HEK293 (cell line): ENCODE results near the gene SENP1.

Experiments
- CTCF ChIA-PET: fragments of 350-600 bp; formaldehyde crosslinking; extraction: SDS; loops from one replicate; lab custom pipeline; 2021; ENCODE audit warnings: antibody characterized with exemption; lab: Yijun Ruan, JAX
- POLR2A ChIA-PET: fragments of 300-600 bp; formaldehyde crosslinking; extraction: SDS; loops from one replicate; lab custom pipeline; 2020; ENCODE audit warnings: antibody characterized with exemption, inconsistent platforms; lab: Yijun Ruan, JAX
- H3K27ac ChIP-seq: fragments of 200-500 bp; sonication (Bioruptor generic); 2 replicates; pipeline ENCODE4 v1.5.1; 2014; ENCODE audit warnings: low read depth, low read length, control low read depth, inconsistent platforms; ENCODE audit errors: extremely low read depth
- H3K36me3 ChIP-seq, 2 experiments: fragments of 200-500 bp in 1 of 2; sonication (Bioruptor generic) in 1 of 2; 1 replicate in 1 of 2; 2 replicates in 1 of 2; pipeline ENCODE4 v1.5.1; 2014 to 2017; ENCODE audit warnings: inconsistent platforms in 2 of 2, low read length in 2 of 2; ENCODE audit not compliant: control insufficient read depth in 2 of 2, insufficient read depth in 1 of 2
- H3K4me1 ChIP-seq: fragments of 200-500 bp; sonication (Bioruptor generic); 2 replicates; pipeline ENCODE4 v1.5.1; 2014; ENCODE audit warnings: mild to moderate bottlenecking, low read length, inconsistent platforms; ENCODE audit not compliant: control insufficient read depth, insufficient read depth
- H3K4me3 ChIP-seq: 2 replicates; pipeline ENCODE4 v1.5.1; 2011; ENCODE audit warnings: low read depth, mild to moderate bottlenecking, control low read depth, low read length, moderate library complexity
- H3K9me3 ChIP-seq: fragments of 200-500 bp; sonication (Bioruptor generic); 2 replicates; pipeline ENCODE4 v1.5.1; 2014; ENCODE audit warnings: low read depth, low read length, inconsistent platforms; ENCODE audit not compliant: control insufficient read depth, insufficient read depth
- OSR2 ChIP-seq: fragments of 450-650 bp; formaldehyde crosslinking; IDR thresholded peaks from 2 replicates; pipeline ENCODE4 v1.5.1; 2016; ENCODE audit warnings: missing biosample characterization, missing genetic modification characterization
- OVOL3 ChIP-seq: fragments of 450-650 bp; formaldehyde crosslinking; IDR thresholded peaks from 2 replicates; pipeline ENCODE4 v1.5.1; 2016; ENCODE audit warnings: missing biosample characterization, missing genetic modification characterization
- REPIN1 ChIP-seq: fragments of 450-650 bp; formaldehyde crosslinking; IDR thresholded peaks from 2 replicates; pipeline ENCODE4 v1.5.1; 2017; ENCODE audit warnings: missing biosample characterization, missing genetic modification characterization, low read depth
- ZBTB49 ChIP-seq: fragments of 450-650 bp; formaldehyde crosslinking; IDR thresholded peaks from 2 replicates; pipeline ENCODE4 v1.5.1; 2016; ENCODE audit warnings: missing biosample characterization, missing genetic modification characterization, low read depth
- ZBTB7A ChIP-seq: fragments of 450-650 bp; formaldehyde crosslinking; IDR thresholded peaks from 2 replicates; pipeline ENCODE4 v1.5.1; 2016; ENCODE audit warnings: low read depth, missing biosample characterization, missing genetic modification characterization
- ZNF174 ChIP-seq: fragments of 450-650 bp; formaldehyde crosslinking; IDR thresholded peaks from 2 replicates; pipeline ENCODE4 v1.5.0; 2017; ENCODE audit warnings: missing biosample characterization, mild to moderate bottlenecking, missing genetic modification characterization
- ZNF2 ChIP-seq: fragments of 450-650 bp; formaldehyde crosslinking; IDR thresholded peaks from 2 replicates; pipeline ENCODE4 v1.5.1; 2016; ENCODE audit warnings: missing biosample characterization, missing genetic modification characterization
- ZNF214 ChIP-seq: fragments of 450-650 bp; formaldehyde crosslinking; IDR thresholded peaks from 2 replicates; pipeline ENCODE4 v1.5.1; 2017; ENCODE audit warnings: missing biosample characterization, mild to moderate bottlenecking, missing genetic modification characterization, borderline replicate concordance
- ZNF335 ChIP-seq: fragments of 450-650 bp; formaldehyde crosslinking; conservative IDR thresholded peaks from 2 replicates; pipeline ENCODE4 v1.5.1; 2016; ENCODE audit warnings: missing biosample characterization, missing genetic modification characterization
- ZNF37A ChIP-seq: fragments of 450-650 bp; IDR thresholded peaks from 2 replicates; pipeline ENCODE4 v1.5.1; 2018; ENCODE audit warnings: missing biosample characterization, missing genetic modification characterization
- ZNF416 ChIP-seq: fragments of 450-650 bp; formaldehyde crosslinking; IDR thresholded peaks from 2 replicates; pipeline ENCODE4 v1.5.1; 2016; ENCODE audit warnings: missing biosample characterization, missing genetic modification characterization
- ZNF488 ChIP-seq: fragments of 450-650 bp; formaldehyde crosslinking; IDR thresholded peaks from 2 replicates; pipeline ENCODE4 v1.5.1; 2016; ENCODE audit warnings: missing biosample characterization, missing genetic modification characterization
- ZNF514 ChIP-seq: fragments of 450-650 bp; formaldehyde crosslinking; IDR thresholded peaks from 2 replicates; pipeline ENCODE4 v1.5.1; 2016; ENCODE audit warnings: missing biosample characterization, missing genetic modification characterization
- ZNF664 ChIP-seq: fragments of 450-650 bp; formaldehyde crosslinking; IDR thresholded peaks from 2 replicates; pipeline ENCODE4 v1.5.1; 2016; ENCODE audit warnings: missing biosample characterization, missing genetic modification characterization
- ZNF707 ChIP-seq: fragments of 450-650 bp; formaldehyde crosslinking; IDR thresholded peaks from 2 replicates; pipeline ENCODE4 v1.5.1; 2016; ENCODE audit warnings: missing biosample characterization, missing genetic modification characterization
- ZXDB ChIP-seq: fragments of 450-650 bp; formaldehyde crosslinking; IDR thresholded peaks from 2 replicates; pipeline ENCODE4 v1.5.1; 2016; ENCODE audit warnings: missing biosample characterization, missing genetic modification characterization
- TF ChIP-seq, protein P1 (sequence below): fragments of 450-650 bp; formaldehyde crosslinking; conservative IDR thresholded peaks from 2 replicates; pipeline ENCODE4 v1.5.1; 2016; ENCODE audit warnings: low read depth, missing biosample characterization, missing genetic modification characterization

SENP1 gene

GRCh38 chr12:48109424-48109823, 3.5 kb upstream of the SENP1 start:
- no peaks in the 10 kb centered on the region for H3K4me1 ChIP-seq
- POLR2A ChIA-PET: interaction anchor here (2.3 kb wide), 1 partner anchor 10 kb away, joined by 15 read pairs; the partner anchor contains the start of gene PFKM
- TF ChIP-seq REPIN1 (tag by site-specific recombination): no peak
- no peak for TF ChIP-seq ZNF664 (tag by site-specific recombination)
- no peak for TF ChIP-seq ZXDB
- TF ChIP-seq OVOL3 (tag by site-specific recombination): no peak
- no peak for TF ChIP-seq ZNF707 (tag by site-specific recombination)
- TF ChIP-seq ZNF514 (tag by site-specific recombination): no peak
- TF ChIP-seq, protein P1, sequence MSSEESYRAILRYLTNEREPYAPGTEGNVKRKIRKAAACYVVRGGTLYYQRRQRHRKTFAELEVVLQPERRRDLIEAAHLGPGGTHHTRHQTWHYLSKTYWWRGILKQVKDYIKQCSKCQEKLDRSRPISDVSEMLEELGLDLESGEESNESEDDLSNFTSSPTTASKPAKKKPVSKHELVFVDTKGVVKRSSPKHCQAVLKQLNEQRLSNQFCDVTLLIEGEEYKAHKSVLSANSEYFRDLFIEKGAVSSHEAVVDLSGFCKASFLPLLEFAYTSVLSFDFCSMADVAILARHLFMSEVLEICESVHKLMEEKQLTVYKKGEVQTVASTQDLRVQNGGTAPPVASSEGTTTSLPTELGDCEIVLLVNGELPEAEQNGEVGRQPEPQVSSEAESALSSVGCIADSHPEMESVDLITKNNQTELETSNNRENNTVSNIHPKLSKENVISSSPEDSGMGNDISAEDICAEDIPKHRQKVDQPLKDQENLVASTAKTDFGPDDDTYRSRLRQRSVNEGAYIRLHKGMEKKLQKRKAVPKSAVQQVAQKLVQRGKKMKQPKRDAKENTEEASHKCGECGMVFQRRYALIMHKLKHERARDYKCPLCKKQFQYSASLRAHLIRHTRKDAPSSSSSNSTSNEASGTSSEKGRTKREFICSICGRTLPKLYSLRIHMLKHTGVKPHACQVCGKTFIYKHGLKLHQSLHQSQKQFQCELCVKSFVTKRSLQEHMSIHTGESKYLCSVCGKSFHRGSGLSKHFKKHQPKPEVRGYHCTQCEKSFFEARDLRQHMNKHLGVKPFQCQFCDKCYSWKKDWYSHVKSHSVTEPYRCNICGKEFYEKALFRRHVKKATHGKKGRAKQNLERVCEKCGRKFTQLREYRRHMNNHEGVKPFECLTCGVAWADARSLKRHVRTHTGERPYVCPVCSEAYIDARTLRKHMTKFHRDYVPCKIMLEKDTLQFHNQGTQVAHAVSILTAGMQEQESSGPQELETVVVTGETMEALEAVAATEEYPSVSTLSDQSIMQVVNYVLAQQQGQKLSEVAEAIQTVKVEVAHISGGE (tag by site-specific recombination): no peak
- no peak for TF ChIP-seq ZNF214
- no peak for TF ChIP-seq ZNF2 (tag by site-specific recombination)
- TF ChIP-seq ZNF37A: no peak
- no peak for TF ChIP-seq ZBTB7A (tag by site-specific recombination)
- TF ChIP-seq ZNF488 (tag by site-specific recombination): no peak
- TF ChIP-seq OSR2 (tag by site-specific recombination): no peak
- no peak for TF ChIP-seq ZNF174
- TF ChIP-seq ZNF416 (tag by site-specific recombination): no peak
- H3K4me3 ChIP-seq: no peak overlapping the region
- no peak overlapping the region for H3K27ac ChIP-seq
- H3K36me3 ChIP-seq: no peaks in the 10 kb centered on the region
- CTCF ChIA-PET: interaction anchor here (0.6 to 1.4 kb wide), 3 partner anchors 10 to 81 kb away, joined by 3 to 4 read pairs (median 3); partner anchors contain the start of gene PFKM
- H3K9me3 ChIP-seq: no peaks in the 10 kb centered on the region

- Histone ChIP-seq H3K4me3 (peak overlapping the region; percentile 99), H3K4me1 (no peaks in the 10 kb centered on the region), H3K9me3 (no peaks in the 10 kb centered on the region), H3K27ac (peak overlapping the region; percentile 77), H3K36me3 (no peaks in the 10 kb centered on the region)
- ChIA-PET CTCF (interaction anchor here (1.2 kb wide), 1 partner anchor 12 kb away, joined by 3 read pairs; the partner anchor contains the start of gene PFKM), POLR2A (interaction anchor here (0.6 to 2.9 kb wide), 3 partner anchors 12 to 144 kb away, joined by 3 to 24 read pairs (median 18); partner anchors contain the start of genes ASB8, PFKM and TMEM106C)
- TF ChIP-seq ZBTB49 (tag by site-specific recombination) (no peak), ZNF335 (tag by site-specific recombination) (peak; percentile 94)
- TF ChIP-seq, all 188 proteins: peak for 1
Measured at GRCh38 chr12:48106681-48107613, 1.1 kb upstream of the SENP1 start.
